PC-9 (cell line): ENCODE data around the gene GSN.

Experiments used
- CTCF ChIP-seq: fragments of 200-600 bp; sonication (generic); conservative IDR thresholded peaks from 2 replicates; pipeline ENCODE4 v1.6.1; 2017; ENCODE audit warnings: mixed run types, antibody characterized with exemption, mild to moderate bottlenecking, moderate library complexity
- EZH2 ChIP-seq: fragments of 200-600 bp; sonication (generic); IDR thresholded peaks from 2 replicates; pipeline ENCODE4 v1.8.0; 2017; ENCODE audit warnings: antibody characterized with exemption, low read depth

- TF ChIP-seq CTCF (no peak), EZH2 (no peak)
These were observed 29.4 kb downstream of the GSN start for GRCh38 chr9:121297389-121297788.
